IgD-negative memory B cell (primary cell): Measurements from ENCODE around the gene ZNF362. TPM values are rescaled to one million over a fixed set of nuclear protein-coding genes. Genes with fewer than 3 reads are reported as not detected.
A peak's percentile ranks its signal among the peaks of the same experiment; 100 is the strongest.
"Not testable (repeated sequence)": the region's sequence is repeated elsewhere in the genome, so short reads cannot be mapped to it uniquely, and the experiment has no call there.

Source experiments
- H3K27ac Mint-ChIP-seq, 3 donors: one replicate each; pipeline ENCODE4 v1.8.0; 2020 to 2022; ENCODE audit warnings: mild to moderate bottlenecking in 3 of 3, mixed read lengths in 3 of 3, moderate library complexity in 1 of 3
- H3K27me3 Mint-ChIP-seq: one replicate; pipeline ENCODE4 v1.8.0; 2021; ENCODE audit warnings: mixed read lengths
- H3K36me3 Mint-ChIP-seq: one replicate; pipeline ENCODE4 v1.8.0; 2020; ENCODE audit warnings: mild to moderate bottlenecking, mixed read lengths
- H3K4me1 Mint-ChIP-seq, 3 donors: one replicate each; pipeline ENCODE4 v1.8.0; 2020 to 2022; ENCODE audit warnings: mixed read lengths in 3 of 3, mild to moderate bottlenecking in 1 of 3
- H3K4me3 Mint-ChIP-seq, 4 donors: one replicate each; pipeline ENCODE4 v1.8.0; 2020 to 2022; ENCODE audit warnings: mild to moderate bottlenecking in 4 of 4, mixed read lengths in 4 of 4, moderate library complexity in 3 of 4
- H3K9me3 Mint-ChIP-seq, 3 donors: one replicate each; pipeline ENCODE4 v1.8.0; 2020 to 2021; ENCODE audit warnings: mixed read lengths in 3 of 3, mild to moderate bottlenecking in 1 of 3
- polyA plus RNA-seq: library from polyadenylated mRNA; unstranded; fragments of 300-500 nt; fragmentation: Illumina TruSeq; gene quantifications from one replicate; pipeline ENCODE4 v1.2.3, GENCODE V29; 2021

Gene ZNF362
- polyA plus RNA-seq, 1 donor from 2014 or later = 20.4 TPM

- H3K36me3 Mint-ChIP-seq = peaks cover 9% of the 10 kb centered on the region
- peaks cover 5 to 19% (median 14%) of the 10 kb centered on the region in 3 donors for H3K4me1 Mint-ChIP-seq
- H3K27ac Mint-ChIP-seq = no peak overlapping the region
Observed at GRCh38 chr1:33277488-33278084, 21.3 kb downstream of the ZNF362 start.

GRCh38 chr1:33280091-33280661 is 23.9 kb downstream of the ZNF362 start:
- H3K9me3 Mint-ChIP-seq = no peaks in the 10 kb centered on the region
- no peaks in the 10 kb centered on the region for H3K27me3 Mint-ChIP-seq
- H3K4me1 Mint-ChIP-seq = no peaks in the 10 kb centered on the region
- peaks cover 7% of the 10 kb centered on the region for H3K36me3 Mint-ChIP-seq
- no peak overlapping the region for H3K4me3 Mint-ChIP-seq
- H3K27ac Mint-ChIP-seq = no peak overlapping the region

More at GRCh38 chr1:33277488-33278084, 21.3 kb downstream of the ZNF362 start:
- no peak overlapping the region for H3K4me3 Mint-ChIP-seq
- no peaks in the 10 kb centered on the region for H3K27me3 Mint-ChIP-seq
- no peaks in the 10 kb centered on the region for H3K9me3 Mint-ChIP-seq

- Mint-ChIP-seq H3K4me3 (no peak overlapping the region), H3K27ac (peak overlapping the region in 1 of 3 donors; percentile 2), H3K9me3 (no peaks in the 10 kb centered on the region), H3K27me3 (no peaks in the 10 kb centered on the region), H3K36me3 (peaks cover 7% of the 10 kb centered on the region), H3K4me1 (peaks cover 0 to under 1% (median 0%) of the 10 kb centered on the region in 3 donors)
Observed at GRCh38 chr1:33281554-33282303, 25.4 kb downstream of the ZNF362 start.

- Mint-ChIP-seq H3K4me1 (peaks cover 0 to 2% (median 0%) of the 10 kb centered on the region in 3 donors), H3K9me3 (no peaks in the 10 kb centered on the region), H3K36me3 (peaks cover 6% of the 10 kb centered on the region), H3K27ac (no peak overlapping the region), H3K4me3 (no peak overlapping the region), H3K27me3 (no peaks in the 10 kb centered on the region)
Observed at GRCh38 chr1:33282791-33283190, 26.5 kb downstream of the ZNF362 start.

- Mint-ChIP-seq H3K36me3 (peaks cover 10% of the 10 kb centered on the region), H3K27me3 (no peaks in the 10 kb centered on the region), H3K27ac (no peak overlapping the region), H3K9me3 (no peaks in the 10 kb centered on the region), H3K4me3 (no peak overlapping the region), H3K4me1 (peaks cover 0 to 2% (median 0%) of the 10 kb centered on the region in 3 donors)
Observed at GRCh38 chr1:33284049-33284448, 27.8 kb downstream of the ZNF362 start.

GRCh38 chr1:33286451-33287185 is 30.3 kb downstream of the ZNF362 start:
- no peak overlapping the region for H3K4me3 Mint-ChIP-seq
- H3K4me1 Mint-ChIP-seq = peaks cover 0 to 2% (median 0%) of the 10 kb centered on the region in 3 donors
- no peaks in the 10 kb centered on the region for H3K27me3 Mint-ChIP-seq
- H3K27ac Mint-ChIP-seq = no peak overlapping the region
- H3K36me3 Mint-ChIP-seq = peaks cover 10% of the 10 kb centered on the region
- H3K9me3 Mint-ChIP-seq = no peaks in the 10 kb centered on the region

- Mint-ChIP-seq H3K9me3 (no peaks in the 10 kb centered on the region), H3K4me3 (no peak overlapping the region), H3K27ac (no peak overlapping the region), H3K27me3 (no peaks in the 10 kb centered on the region), H3K4me1 (peaks cover 0 to 2% (median 0%) of the 10 kb centered on the region in 3 donors), H3K36me3 (peaks cover 10% of the 10 kb centered on the region)
Observed at GRCh38 chr1:33287317-33287716, 31.0 kb downstream of the ZNF362 start.

- Mint-ChIP-seq H3K27me3 (no peaks in the 10 kb centered on the region), H3K4me3 (no peak overlapping the region), H3K27ac (no peak overlapping the region), H3K36me3 (peaks cover 10% of the 10 kb centered on the region), H3K4me1 (peaks cover 0 to 2% (median 0%) of the 10 kb centered on the region in 3 donors), H3K9me3 (no peaks in the 10 kb centered on the region)
Observed at GRCh38 chr1:33288976-33289857, 32.9 kb downstream of the ZNF362 start.

- H3K4me1 Mint-ChIP-seq = peaks cover 0 to 2% (median 0%) of the 10 kb centered on the region in 3 donors
- H3K4me3 Mint-ChIP-seq = no peak overlapping the region
- H3K36me3 Mint-ChIP-seq = peaks cover 10% of the 10 kb centered on the region
- H3K27ac Mint-ChIP-seq = no peak overlapping the region
- H3K9me3 Mint-ChIP-seq = no peaks in the 10 kb centered on the region
- H3K27me3 Mint-ChIP-seq = no peaks in the 10 kb centered on the region
Observed at GRCh38 chr1:33289858-33290154, 33.5 kb downstream of the ZNF362 start.

GRCh38 chr1:33290615-33291014 is 34.3 kb downstream of the ZNF362 start:
- H3K36me3 Mint-ChIP-seq = peaks cover 12% of the 10 kb centered on the region
- H3K4me1 Mint-ChIP-seq, H3K27ac Mint-ChIP-seq, H3K27me3 Mint-ChIP-seq, H3K9me3 Mint-ChIP-seq, H3K4me3 Mint-ChIP-seq: not testable (repeated sequence)

GRCh38 chr1:33292726-33293340 is 36.5 kb downstream of the ZNF362 start:
- no peak overlapping the region for H3K4me3 Mint-ChIP-seq
- H3K9me3 Mint-ChIP-seq = no peaks in the 10 kb centered on the region
- peaks cover 9% of the 10 kb centered on the region for H3K36me3 Mint-ChIP-seq
- no peak overlapping the region for H3K27ac Mint-ChIP-seq
- peaks cover 0 to 4% (median 2%) of the 10 kb centered on the region in 3 donors for H3K4me1 Mint-ChIP-seq
- no peaks in the 10 kb centered on the region for H3K27me3 Mint-ChIP-seq

- H3K4me1 Mint-ChIP-seq = peaks cover 0 to 4% (median 2%) of the 10 kb centered on the region in 3 donors
- no peak overlapping the region for H3K4me3 Mint-ChIP-seq
- H3K27me3 Mint-ChIP-seq = no peaks in the 10 kb centered on the region
- H3K9me3 Mint-ChIP-seq = no peaks in the 10 kb centered on the region
- H3K27ac Mint-ChIP-seq = peak overlapping the region in 1 of 3 donors; percentile 65
- peaks cover 4% of the 10 kb centered on the region for H3K36me3 Mint-ChIP-seq
Observed at GRCh38 chr1:33294071-33295010, 38.0 kb downstream of the ZNF362 start.

GRCh38 chr1:33295023-33295422 is 38.7 kb downstream of the ZNF362 start:
- Mint-ChIP-seq H3K27ac (no peak overlapping the region), H3K4me1 (peaks cover 0 to 4% (median 2%) of the 10 kb centered on the region in 3 donors), H3K27me3 (no peaks in the 10 kb centered on the region)

More at GRCh38 chr1:33295023-33295422, 38.7 kb downstream of the ZNF362 start:
- no peaks in the 10 kb centered on the region for H3K9me3 Mint-ChIP-seq
- peaks cover 4% of the 10 kb centered on the region for H3K36me3 Mint-ChIP-seq
- no peak overlapping the region for H3K4me3 Mint-ChIP-seq
